Prostate gland (tissue), 2 donors: ENCODE measurements around the gene SLC35F3.

Source experiments
- POLR2A ChIP-seq: fragments of 450-650 bp; IDR thresholded peaks from one replicate; pipeline ENCODE4 v1.6.1; 2016; ENCODE audit warnings: antibody characterized with exemption, mild to moderate bottlenecking
- POLR2AphosphoS5 ChIP-seq: sonication (generic); formaldehyde crosslinking; IDR thresholded peaks from one replicate; pipeline ENCODE4 v1.6.1; 2017; ENCODE audit warnings: antibody characterized with exemption
- TF ChIP-seq, protein P1 (sequence below), 4 experiments: fragments of 200-600 bp in 2 of 4; fragments of 450-650 bp in 2 of 4; sonication (generic) in 2 of 4; IDR thresholded peaks; 1 replicate in 3 of 4; 2 replicates in 1 of 4; pipeline ENCODE4 v1.5.1; 2016 to 2019; ENCODE audit warnings: antibody characterized with exemption in 4 of 4, mild to moderate bottlenecking in 2 of 4, moderate library complexity in 2 of 4

DNA sequence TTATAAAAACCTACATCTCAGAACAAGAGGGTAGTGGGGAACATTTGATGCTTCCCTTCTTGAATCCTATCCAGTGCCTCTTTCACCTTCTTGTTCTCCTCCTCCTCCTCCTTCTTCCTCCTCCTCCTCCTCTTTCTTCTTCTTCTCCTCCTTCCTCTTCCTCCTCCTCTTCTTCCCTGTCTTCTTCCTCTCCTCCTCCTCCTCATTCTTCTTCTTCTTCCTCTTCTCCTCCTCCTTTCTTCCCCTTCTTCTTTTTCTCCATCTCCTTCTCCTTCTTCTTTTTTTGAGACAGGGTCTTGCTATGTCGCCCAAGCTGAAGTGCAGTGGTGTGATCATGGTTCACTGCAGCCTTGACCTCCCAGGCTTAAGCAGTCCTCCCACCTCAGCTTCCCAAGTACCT, 31.9 kb downstream of the SLC35F3 start:
- TF ChIP-seq, protein P1, sequence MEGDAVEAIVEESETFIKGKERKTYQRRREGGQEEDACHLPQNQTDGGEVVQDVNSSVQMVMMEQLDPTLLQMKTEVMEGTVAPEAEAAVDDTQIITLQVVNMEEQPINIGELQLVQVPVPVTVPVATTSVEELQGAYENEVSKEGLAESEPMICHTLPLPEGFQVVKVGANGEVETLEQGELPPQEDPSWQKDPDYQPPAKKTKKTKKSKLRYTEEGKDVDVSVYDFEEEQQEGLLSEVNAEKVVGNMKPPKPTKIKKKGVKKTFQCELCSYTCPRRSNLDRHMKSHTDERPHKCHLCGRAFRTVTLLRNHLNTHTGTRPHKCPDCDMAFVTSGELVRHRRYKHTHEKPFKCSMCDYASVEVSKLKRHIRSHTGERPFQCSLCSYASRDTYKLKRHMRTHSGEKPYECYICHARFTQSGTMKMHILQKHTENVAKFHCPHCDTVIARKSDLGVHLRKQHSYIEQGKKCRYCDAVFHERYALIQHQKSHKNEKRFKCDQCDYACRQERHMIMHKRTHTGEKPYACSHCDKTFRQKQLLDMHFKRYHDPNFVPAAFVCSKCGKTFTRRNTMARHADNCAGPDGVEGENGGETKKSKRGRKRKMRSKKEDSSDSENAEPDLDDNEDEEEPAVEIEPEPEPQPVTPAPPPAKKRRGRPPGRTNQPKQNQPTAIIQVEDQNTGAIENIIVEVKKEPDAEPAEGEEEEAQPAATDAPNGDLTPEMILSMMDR (IDR thresholded peaks at IDR 0.05) = no peak
- TF ChIP-seq POLR2A (no peak), POLR2AphosphoS5 (no peak)
